Hindlimb muscle (tissue), 1 donor: ENCODE data around the gene CCNG1. TPM values are rescaled to one million over a fixed set of nuclear protein-coding genes. Genes with fewer than 3 reads are reported as not detected.
A peak's percentile ranks its signal among the peaks of the same experiment; 100 is the strongest.
"Not testable (repeated sequence)": the region's sequence is repeated elsewhere in the genome, so short reads cannot be mapped to it uniquely, and the experiment has no call there.

ENCODE experiments used
- DNase-seq: peaks from one replicate; pipeline ENCODE4 v3.0.0-alpha.2; 2013
- polyA plus RNA-seq: library from polyadenylated mRNA; unstranded; fragments of 120-200 nt; gene quantifications from one replicate; pipeline ENCODE4 v1.2.1, GENCODE V29; 2013; ENCODE audit not compliant: insufficient read length

Gene CCNG1
- polyA plus RNA-seq: 267 TPM

- peak; percentile 95 for DNase-seq
Observed at GRCh38 chr5:163437309-163438182, at the start of gene CCNG1. CCNG1 (plus strand) TSS chr5:163437595; CDS start chr5:163439257, 1,662 bp downstream.

GRCh38 chr5:163395792-163396191 is 41.6 kb upstream of the CCNG1 start:
- DNase-seq: no peak

GRCh38 chr5:163396818-163397340 is 40.5 kb upstream of the CCNG1 start:
- DNase-seq: not testable (repeated sequence)

- no peak for DNase-seq
Observed at GRCh38 chr5:163397354-163397753, 40.0 kb upstream of the CCNG1 start.

GRCh38 chr5:163399923-163400322 is 37.5 kb upstream of the CCNG1 start:
- no peak for DNase-seq

GRCh38 chr5:163401271-163401670 is 36.1 kb upstream of the CCNG1 start:
- DNase-seq: no peak

GRCh38 chr5:163402007-163402406 is 35.4 kb upstream of the CCNG1 start:
- no peak for DNase-seq

GRCh38 chr5:163404364-163405173 is 32.8 kb upstream of the CCNG1 start:
- no peak for DNase-seq

GRCh38 chr5:163407034-163407655 is 30.2 kb upstream of the CCNG1 start:
- DNase-seq: no peak

- peak; percentile 68 for DNase-seq
Observed at GRCh38 chr5:163408311-163408923, 29.0 kb upstream of the CCNG1 start.

- no peak for DNase-seq
Observed at GRCh38 chr5:163409384-163409783, 28.0 kb upstream of the CCNG1 start.

- no peak for DNase-seq
Observed at GRCh38 chr5:163410505-163410904, 26.9 kb upstream of the CCNG1 start.

- not testable (repeated sequence) for DNase-seq
Observed at GRCh38 chr5:163415673-163416072, 21.7 kb upstream of the CCNG1 start.

- DNase-seq: no peak
Observed at GRCh38 chr5:163424836-163425235, 12.6 kb upstream of the CCNG1 start.

GRCh38 chr5:163426128-163426527 is 11.3 kb upstream of the CCNG1 start:
- not testable (repeated sequence) for DNase-seq

GRCh38 chr5:163432544-163432943 is 4.9 kb upstream of the CCNG1 start:
- no peak for DNase-seq

GRCh38 chr5:163433271-163433670 is 4.1 kb upstream of the CCNG1 start:
- no peak for DNase-seq

- DNase-seq: no peak
Observed at GRCh38 chr5:163434401-163434866, 3.0 kb upstream of the CCNG1 start.

GRCh38 chr5:163436515-163436914 is 880 bp upstream of the CCNG1 start:
- DNase-seq: no peak

- no peak for DNase-seq
Observed at GRCh38 chr5:163437011-163437308, 435 bp upstream of the CCNG1 start.

GRCh38 chr5:163439092-163439425 is 1.7 kb downstream of the CCNG1 start:
- no peak for DNase-seq

- DNase-seq: no peak
Observed at GRCh38 chr5:163440954-163441353, 3.6 kb downstream of the CCNG1 start.

- no peak for DNase-seq
Observed at GRCh38 chr5:163444526-163444925, 7.1 kb downstream of the CCNG1 start.
